ENCODE results near the gene POLR3E.

Gene POLR3E

DNA sequence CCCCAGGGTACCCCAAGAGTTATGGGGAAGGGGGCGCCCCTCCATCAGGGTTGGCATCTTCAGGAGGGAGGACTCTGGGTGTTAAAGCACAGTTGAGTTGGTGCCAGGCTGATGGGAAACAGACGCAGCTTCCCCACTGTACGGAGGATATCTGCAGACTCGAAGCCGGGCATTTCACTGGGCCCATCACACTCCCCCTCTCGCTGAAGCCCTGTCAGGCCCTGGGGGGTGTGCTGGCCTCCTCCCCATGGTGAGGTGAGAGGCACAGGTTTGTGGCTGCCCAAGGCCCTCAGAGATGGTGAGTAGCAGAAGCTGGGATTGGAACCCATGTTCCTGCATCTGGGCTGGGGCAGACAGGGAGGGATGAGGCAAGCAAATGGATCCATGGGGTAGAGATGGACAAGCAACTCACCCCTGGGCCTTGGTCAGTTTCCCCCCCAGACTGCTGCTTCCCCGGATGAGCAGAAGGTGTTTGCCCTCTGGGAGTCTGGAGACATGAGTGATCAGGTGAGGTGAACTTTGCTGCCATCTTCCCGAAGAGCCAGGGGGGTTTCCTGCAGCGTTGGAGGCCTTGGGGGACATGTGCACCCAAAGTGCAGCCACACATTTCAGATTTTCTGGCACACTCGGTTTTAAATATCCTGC, 31.0 kb downstream of the POLR3E start:
- Histone ChIP-seq H3K27me3 (ENCODE audit: insufficient read depth, low read depth, severe bottlenecking) (no peaks in the 10 kb centered on the region), H3K27ac (no peak overlapping the region), H3K9me3 (ENCODE audit: severe bottlenecking) (no peaks in the 10 kb centered on the region), H3K4me3 (ENCODE audit: low read depth, low read length) (no peak overlapping the region), H3K36me3 (peaks cover 84% of the 10 kb centered on the region)
- DNase-seq: no peak
- TF ChIP-seq CTCF (IDR thresholded peaks at IDR 0.05; ENCODE audit: low read depth, low read length): no peak

- H3K27ac ChIP-seq: no peak overlapping the region
- TF ChIP-seq CTCF (IDR thresholded peaks at IDR 0.05; ENCODE audit: low read depth, low read length): no peak
- no peak for DNase-seq
- H3K27me3 ChIP-seq (ENCODE audit: insufficient read depth, low read depth, severe bottlenecking): no peaks in the 10 kb centered on the region
- H3K36me3 ChIP-seq: peaks cover 86% of the 10 kb centered on the region
- no peak overlapping the region for H3K4me3 ChIP-seq (ENCODE audit: low read depth, low read length)
- H3K9me3 ChIP-seq (ENCODE audit: severe bottlenecking): no peaks in the 10 kb centered on the region
Observed at GRCh38 chr16:22329199-22329695, 32.0 kb downstream of the POLR3E start.

GRCh38 chr16:22330326-22330725, 33.1 kb downstream of the POLR3E start:
- no peak for DNase-seq
- Histone ChIP-seq H3K36me3 (peaks cover 86% of the 10 kb centered on the region), H3K9me3 (ENCODE audit: severe bottlenecking) (no peaks in the 10 kb centered on the region), H3K4me3 (ENCODE audit: low read depth, low read length) (no peak overlapping the region), H3K27ac (no peak overlapping the region), H3K27me3 (ENCODE audit: insufficient read depth, low read depth, severe bottlenecking) (no peaks in the 10 kb centered on the region)
- TF ChIP-seq CTCF (IDR thresholded peaks at IDR 0.05; ENCODE audit: low read depth, low read length): no peak

DNA sequence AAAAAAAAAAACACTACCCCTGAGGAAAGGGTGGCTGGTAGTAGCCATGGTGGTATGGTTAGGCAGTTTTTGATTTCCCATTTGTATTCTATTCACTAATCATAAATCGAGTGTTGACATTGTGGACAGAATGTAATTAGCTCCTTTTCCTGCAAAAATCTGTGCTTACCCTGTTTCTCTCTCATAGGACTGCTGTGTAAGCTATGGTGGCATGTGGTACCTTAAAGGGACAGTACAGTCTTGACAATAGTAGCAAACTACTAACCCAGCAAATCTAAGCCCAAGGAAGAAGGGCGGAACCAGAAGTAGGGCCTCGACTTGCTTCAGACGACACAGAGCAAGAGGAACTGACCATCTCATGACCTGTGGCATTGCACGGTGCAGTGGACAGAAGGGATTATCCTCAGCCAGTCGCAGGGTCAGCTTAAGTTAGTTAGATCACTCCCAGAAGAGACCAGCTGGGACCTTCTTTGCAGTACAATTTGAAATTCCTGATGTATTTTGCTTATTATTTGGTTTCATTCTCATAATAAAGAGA, 36.3 kb downstream of the POLR3E start:
- no peak for TF ChIP-seq CTCF (IDR thresholded peaks at IDR 0.05; ENCODE audit: low read depth, low read length)
- no peak for DNase-seq
- no peak overlapping the region for H3K4me3 ChIP-seq (ENCODE audit: low read depth, low read length)
- no peaks in the 10 kb centered on the region for H3K27me3 ChIP-seq (ENCODE audit: insufficient read depth, low read depth, severe bottlenecking)
- peaks cover 11% of the 10 kb centered on the region for H3K9me3 ChIP-seq (ENCODE audit: severe bottlenecking)
- H3K36me3 ChIP-seq: peaks cover 69% of the 10 kb centered on the region
- no peak overlapping the region for H3K27ac ChIP-seq

- H3K27me3 ChIP-seq (ENCODE audit: insufficient read depth, low read depth, severe bottlenecking): no peaks in the 10 kb centered on the region
- H3K27ac ChIP-seq: no peak overlapping the region
- H3K36me3 ChIP-seq: peaks cover 54% of the 10 kb centered on the region
- TF ChIP-seq CTCF (IDR thresholded peaks at IDR 0.05; ENCODE audit: low read depth, low read length): no peak
- peaks cover 24% of the 10 kb centered on the region for H3K9me3 ChIP-seq (ENCODE audit: severe bottlenecking)
- no peak for DNase-seq
- no peak overlapping the region for H3K4me3 ChIP-seq (ENCODE audit: low read depth, low read length)
Observed at GRCh38 chr16:22335668-22336246, 38.5 kb downstream of the POLR3E start.

All from WERI-Rb-1 (cell line).